Endometrial microvascular endothelial cells (primary cell): ENCODE results near the gene SARDH. TPM values are rescaled to one million over a fixed set of nuclear protein-coding genes. Genes with fewer than 3 reads are reported as not detected.

Experiments used
- total RNA-seq: library from RNA; depleted of rRNA; stranded (reverse); fragments of >200 nt; gene quantifications from one replicate; pipeline ENCODE4 v1.2.3, GENCODE V29; 2015; ENCODE audit errors: inconsistent ontology term

Gene SARDH
- total RNA-seq, 1 donor from 2014 or later = not detected

Other genes starting within 250 kb of the SARDH start
- gene MYMK, start 213.4 kb downstream of the SARDH start, total RNA-seq = not detected
- not detected for gene ADAMTSL2, start 203.6 kb downstream of the SARDH start, total RNA-seq
- gene FAM163B, start 129.0 kb downstream of the SARDH start, total RNA-seq = not detected
- not detected for gene DBH, start 102.0 kb downstream of the SARDH start, total RNA-seq